HepG2 (cell line): ENCODE measurements around the gene TMEM217. TPM values are rescaled to one million over a fixed set of nuclear protein-coding genes. Genes with fewer than 3 reads are reported as not detected.

Experiments used
- ATAC-seq: fragments of 200-7000 bp; cut with Tn5 transposase; 3 replicates; pipeline ENCODE4 v1.9.1; 2020; ENCODE audit warnings: mild to moderate bottlenecking, moderate library complexity
- BruUV-seq: library from RNA; stranded (reverse); fragments of 400-500 nt; replicated peaks from 2 replicates; lab custom pipeline; 2021; lab: Mats Ljungman, UMichigan
- CTCF ChIA-PET: fragments of 300-600 bp; formaldehyde crosslinking; extraction: SDS; loops from one replicate; lab custom pipeline; 2021; ENCODE audit warnings: low total read pairs, inconsistent platforms, low intra/inter-chr PET ratio; lab: Yijun Ruan, JAX
- POLR2A ChIA-PET: fragments of 350-600 bp; sonication (Branson Sonifier 250); formaldehyde crosslinking; loops from one replicate; lab custom pipeline; 2020; ENCODE audit warnings: antibody characterized with exemption, inconsistent platforms; lab: Yijun Ruan, JAX
- DNase-seq: peaks from one replicate; pipeline ENCODE4 v3.0.0-alpha.2; 2015; ENCODE audit warnings: low spot score
- FAIRE-seq: peaks from 3 replicates; lab custom pipeline; 2011; peaks lifted over from hg19 to GRCh38; lab: Jason Lieb, UNC
- H2AFZ ChIP-seq: one replicate; pipeline ENCODE4 v1.6.1; 2011; ENCODE audit warnings: low read length, inconsistent platforms
- H3K27ac ChIP-seq: fragments of 300-600 bp; 3 replicates; pipeline ENCODE4 v1.8.0; 2011; ENCODE audit warnings: mixed run types, mild to moderate bottlenecking, mixed read lengths, low read length, inconsistent platforms; ENCODE audit not compliant: insufficient read depth; ENCODE audit errors: extremely low read length
- H3K27me3 ChIP-seq, 2 experiments: fragments of 200-600 bp in 1 of 2; 2 replicates in 1 of 2; 3 replicates in 1 of 2; pipeline versions ENCODE4 v1.6.0 to v1.8.0; 2011; ENCODE audit warnings: low read length in 2 of 2, mild to moderate bottlenecking in 2 of 2, moderate library complexity in 2 of 2, inconsistent platforms in 1 of 2; ENCODE audit not compliant: insufficient read depth in 2 of 2, control insufficient read depth in 1 of 2
- H3K36me3 ChIP-seq, 2 experiments: fragments of 200-600 bp in 1 of 2; replicated peaks in 1 of 2; 2 replicates in 1 of 2; 3 replicates in 1 of 2; pipeline versions ENCODE4 v1.5.1 to v1.8.0; 2011; ENCODE audit warnings: low read length in 2 of 2, inconsistent platforms in 1 of 2; ENCODE audit not compliant: insufficient read depth in 2 of 2, control insufficient read depth in 1 of 2
- H3K4me1 ChIP-seq: 2 replicates; pipeline ENCODE4 v1.5.1; 2012; ENCODE audit warnings: low read length, inconsistent platforms; ENCODE audit not compliant: insufficient read depth
- H3K4me2 ChIP-seq: 2 replicates; pipeline ENCODE4 v1.6.0; 2011; ENCODE audit warnings: low read depth, low read length, inconsistent platforms
- H3K4me3 ChIP-seq, 3 experiments: fragments of 200-600 bp in 1 of 3; sonication (generic), shearing (Covaris generic) in 1 of 3; replicated peaks in 1 of 3; 2 replicates each; pipeline ENCODE4 v1.5.1; 2011 to 2016; ENCODE audit warnings: low read length in 3 of 3, inconsistent platforms in 2 of 3, low read depth in 2 of 3, mild to moderate bottlenecking in 2 of 3, control low read depth in 1 of 3, mixed read lengths in 1 of 3; ENCODE audit not compliant: insufficient read depth in 1 of 3
- H3K79me2 ChIP-seq: one replicate; pipeline ENCODE4 v1.6.1; 2011; ENCODE audit warnings: low read length, inconsistent platforms; ENCODE audit not compliant: insufficient read depth
- H3K9ac ChIP-seq: 2 replicates; pipeline ENCODE4 v1.6.0; 2011; ENCODE audit warnings: mild to moderate bottlenecking, low read depth, low read length, inconsistent platforms; ENCODE audit not compliant: insufficient read depth
- H3K9me3 ChIP-seq: 2 replicates; pipeline ENCODE4 v1.5.1; 2012; ENCODE audit warnings: mild to moderate bottlenecking, low read length
- H4K20me1 ChIP-seq: 2 replicates; pipeline ENCODE4 v1.6.0; 2011; ENCODE audit warnings: inconsistent platforms, mild to moderate bottlenecking, low read length, moderate library complexity; ENCODE audit not compliant: insufficient read depth
- ATF7 ChIP-seq, 2 experiments: fragments of 450-650 bp in 1 of 2; sonication (generic) in 1 of 2; formaldehyde crosslinking in 1 of 2; IDR thresholded peaks; 2 replicates each; pipeline versions ENCODE4 v1.4.0 to v1.6.1; 2016 to 2020; ENCODE audit warnings: antibody characterized with exemption in 1 of 2, mild to moderate bottlenecking in 1 of 2, missing genetic modification reagents in 1 of 2
- ATF7-NPFF ChIP-seq: sonication (generic); formaldehyde crosslinking; IDR thresholded peaks from 2 replicates; pipeline ENCODE4 v1.8.1; 2023; ENCODE audit warnings: mild to moderate bottlenecking, low read depth, missing genetic modification reagents, moderate library complexity
- ATM ChIP-seq: fragments of 450-650 bp; IDR thresholded peaks from 2 replicates; pipeline ENCODE4 v1.7.1; 2017; ENCODE audit warnings: mild to moderate bottlenecking, borderline replicate concordance
- FOXK2 ChIP-seq: fragments of 450-650 bp; IDR thresholded peaks from 2 replicates; pipeline ENCODE4 v1.6.1; 2016
- HHEX ChIP-seq: IDR thresholded peaks from 2 replicates; pipeline ENCODE4 v1.6.1; 2016; ENCODE audit warnings: control low read depth
- NFE2 ChIP-seq: sonication (generic); formaldehyde crosslinking; IDR thresholded peaks from 2 replicates; pipeline ENCODE4 v1.4.0; 2020; ENCODE audit warnings: missing genetic modification reagents
- NFKBIZ ChIP-seq: IDR thresholded peaks from 2 replicates; pipeline ENCODE4 v1.6.1; 2018; ENCODE audit warnings: missing genetic modification reagents, missing compliant biosample characterization
- POLR2AphosphoS2 ChIP-seq: IDR thresholded peaks from 2 replicates; pipeline ENCODE4 v1.6.1; 2011; ENCODE audit warnings: low read depth, low read length, improper control_type of control experiment
- SP2 ChIP-seq: sonication (generic); formaldehyde crosslinking; IDR thresholded peaks from 2 replicates; pipeline ENCODE4 v1.5.1; 2020; ENCODE audit warnings: mild to moderate bottlenecking, missing genetic modification reagents
- ZFP41 ChIP-seq: sonication (generic); formaldehyde crosslinking; IDR thresholded peaks from 2 replicates; pipeline ENCODE4 v1.4.0; 2020; ENCODE audit warnings: mild to moderate bottlenecking, missing genetic modification reagents, borderline replicate concordance
- ZKSCAN8 ChIP-seq: IDR thresholded peaks from 2 replicates; pipeline ENCODE4 v1.6.1; 2016; ENCODE audit warnings: borderline replicate concordance, missing genetic modification reagents, missing compliant biosample characterization
- ZNF205 ChIP-seq: IDR thresholded peaks from 2 replicates; pipeline ENCODE4 v1.6.1; 2018; ENCODE audit warnings: missing biosample characterization, missing genetic modification reagents
- ZNF282 ChIP-seq: fragments of 450-650 bp; IDR thresholded peaks from 2 replicates; pipeline ENCODE4 v1.6.1; 2018; ENCODE audit not compliant: partially characterized antibody
- ZNF33B ChIP-seq: sonication (generic); formaldehyde crosslinking; IDR thresholded peaks from 2 replicates; pipeline ENCODE4 v1.5.1; 2020; ENCODE audit warnings: mild to moderate bottlenecking, missing genetic modification reagents
- ZNF468 ChIP-seq: sonication (generic); formaldehyde crosslinking; IDR thresholded peaks from 2 replicates; pipeline ENCODE4 v1.8.0; 2022; ENCODE audit warnings: mild to moderate bottlenecking, moderate library complexity, missing genetic modification reagents
- ZNF687 ChIP-seq: sonication (generic); formaldehyde crosslinking; IDR thresholded peaks from 2 replicates; pipeline ENCODE4 v1.5.1; 2020; ENCODE audit warnings: mild to moderate bottlenecking, missing genetic modification reagents, moderate library complexity
- WGBS: methylation state at CpG from one replicate; pipeline ENCODE4 v1.1.6; 2017; ENCODE audit warnings: low lambda C conversion rate; 5-methylcytosine and 5-hydroxymethylcytosine counted together
- in situ Hi-C: cut with HindIII; loops from 2 replicates; pipeline ENCODE4 v1.10.0; 2017; ENCODE audit warnings: low pct_unique_long_range_greater_than_20kb; ENCODE audit not compliant: extremely low pct_ligation_motif_present
- intact Hi-C: fragments of 100-400 bp; cut with micrococcal nuclease; formaldehyde crosslinking; loops from one replicate; pipeline ENCODE4 v1.10.0; 2022; ENCODE audit not compliant: unreplicated experiment
- polyA plus RNA-seq, 8 experiments: library from polyadenylated mRNA; depleted of rRNA in 3 of 8; stranded (reverse) in 7 of 8; unstranded in 1 of 8; fragments of >200 nt; fragmentation: Illumina TruSeq in 4 of 8; extraction: Trizol in 4 of 8; gene quantifications; 2 replicates each; pipeline versions ENCODE4 v1.2.1 to v1.2.3, GENCODE V29; 2011 to 2016; ENCODE audit warnings: low read depth in 4 of 8, missing spikeins in 1 of 8, mixed read lengths in 1 of 8; ENCODE audit not compliant: insufficient read depth in 1 of 8
- total RNA-seq, 5 experiments: library from RNA; depleted of rRNA; stranded (reverse); fragments of >200 nt; fragmentation: Illumina TruSeq; extraction: Trizol; gene quantifications; 2 replicates each; pipeline ENCODE4 v1.2.3, GENCODE V29; 2016; ENCODE audit warnings: low read depth in 1 of 5

The TMEM217 gene
- total and polyA plus RNA-seq, 2 of the 13 experiments (the other 11 are each of a cell fraction or from before 2014, with no cell fraction given), result 2.3 to 3.4 TPM

- ChIA-PET POLR2A (no interaction called here), CTCF (no interaction called here)
- WGBS, result 94% methylated on average over 3 of the region's 3 CpGs
- peaks cover 3 to 24% of the 10 kb centered on the region in 2 experiments for H3K36me3 ChIP-seq
- DNase-seq (no peak), ATAC-seq (no peak), FAIRE-seq (peak; percentile 76)
- H3K4me3 ChIP-seq, result no peak overlapping the region
- peaks cover 32% of the 10 kb centered on the region for H3K79me2 ChIP-seq
- H3K9me3 ChIP-seq, result no peaks in the 10 kb centered on the region
- H3K27me3 ChIP-seq, result no peaks in the 10 kb centered on the region
- peaks cover 19% of the 10 kb centered on the region for H3K4me1 ChIP-seq
- no peak overlapping the region for H2AFZ ChIP-seq
- intact Hi-C loops, result no loop called here
- BruUV-seq, result no TSS peak
- H3K27ac ChIP-seq, result no peak overlapping the region
- no peak overlapping the region for H3K9ac ChIP-seq
- TF ChIP-seq ATF7-NPFF (CRISPR knock-in tag), result no peak
- TF ChIP-seq FOXK2, result no peak
- no peak for TF ChIP-seq POLR2AphosphoS2
- TF ChIP-seq ATM, result no peak
- TF ChIP-seq ZNF205 (CRISPR knock-in tag), result no peak
- no peak for TF ChIP-seq NFE2 (CRISPR knock-in tag)
- no peak for TF ChIP-seq SP2 (CRISPR knock-in tag)
- TF ChIP-seq, all 625 proteins: peak for 0
- no peak overlapping the region for H3K4me2 ChIP-seq
- no peaks in the 10 kb centered on the region for H4K20me1 ChIP-seq
- in situ Hi-C loops, result no loop called here
Measured at GRCh38 chr6:37265860-37266259, 7.9 kb upstream of the TMEM217 start.

DNA sequence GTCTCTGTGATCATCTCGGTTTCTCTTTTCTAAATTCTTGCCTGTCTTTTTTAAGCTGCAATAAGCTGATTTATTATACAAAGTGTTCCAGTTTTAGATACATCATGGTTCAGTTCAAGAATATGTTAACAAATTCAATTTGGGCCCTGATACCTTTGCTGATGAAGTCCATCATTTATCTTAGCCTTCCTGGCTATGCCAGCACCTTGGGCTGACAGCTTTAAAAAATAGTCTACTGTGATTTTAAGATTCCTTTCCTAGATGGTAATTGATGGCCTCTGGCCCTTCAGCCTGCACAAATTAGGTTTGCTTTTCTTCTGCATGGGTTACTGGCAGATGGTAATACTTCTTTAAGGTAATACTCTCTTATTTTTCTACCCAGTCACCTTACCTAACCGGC, 7.1 kb upstream of the TMEM217 start:
- Histone ChIP-seq H3K27me3 (no peaks in the 10 kb centered on the region), H3K9ac (no peak overlapping the region), H3K9me3 (no peaks in the 10 kb centered on the region), H3K4me2 (no peak overlapping the region), H3K4me3 (no peak overlapping the region), H3K4me1 (peaks cover 26% of the 10 kb centered on the region), H4K20me1 (peaks cover 4% of the 10 kb centered on the region; the same call in 1 of the 2 replicates), H3K27ac (no peak overlapping the region), H3K79me2 (peaks cover 40% of the 10 kb centered on the region), H3K36me3 (peaks cover 3 to 18% of the 10 kb centered on the region in 2 experiments), H2AFZ (no peak overlapping the region)
- in situ Hi-C loops (no loop called here), intact Hi-C loops (no loop called here)
- no TSS peak for BruUV-seq
- 92% methylated on average over 2 of the region's 2 CpGs for WGBS
- FAIRE-seq (no peak), ATAC-seq (no peak), DNase-seq (no peak)
- CTCF ChIA-PET, result no interaction called here
- POLR2A ChIA-PET, result no interaction called here
- TF ChIP-seq ZNF468 (CRISPR knock-in tag) (no peak), NFKBIZ (CRISPR knock-in tag) (no peak), ZNF282 (no peak), ZFP41 (no peak), ATF7 (IDR thresholded peaks at IDR 0.05) (no peak), ATF7 (CRISPR knock-in tag; IDR thresholded peaks at IDR 0.05) (no peak), ZNF687 (CRISPR knock-in tag) (no peak), ZNF33B (CRISPR knock-in tag) (no peak), HHEX (CRISPR knock-in tag) (no peak), ZKSCAN8 (CRISPR knock-in tag) (no peak)
